GM06990 (cell line): Measurements from ENCODE around the gene LPAR3.

Experiments
- DNase-seq: peaks from one replicate; pipeline ENCODE4 v3.0.0-alpha.2; 2011; ENCODE audit not compliant: insufficient read length; ENCODE audit errors: extremely low read depth
- H3K27me3 ChIP-seq: replicated peaks from 2 replicates; pipeline ENCODE4 v1.6.0; 2011; ENCODE audit warnings: low read length; ENCODE audit not compliant: control insufficient read depth, insufficient read depth
- H3K36me3 ChIP-seq: 2 replicates; pipeline ENCODE4 v1.5.1; 2011; ENCODE audit warnings: low read length; ENCODE audit not compliant: control insufficient read depth, insufficient read depth
- H3K4me3 ChIP-seq: replicated peaks from 2 replicates; pipeline ENCODE4 v1.5.1; 2011; ENCODE audit warnings: low read depth, mild to moderate bottlenecking, control low read depth, low read length
- CTCF ChIP-seq: IDR thresholded peaks from 2 replicates; pipeline ENCODE4 v1.5.1; 2011; ENCODE audit warnings: low read length, control low read depth, mild to moderate bottlenecking, inconsistent platforms; ENCODE audit not compliant: insufficient read depth, poor library complexity, severe bottlenecking

LPAR3 gene

GRCh38 chr1:84776639-84777038, 116.4 kb downstream of the LPAR3 start:
- TF ChIP-seq CTCF, result no peak

GRCh38 chr1:84775535-84775920, 117.5 kb downstream of the LPAR3 start:
- Histone ChIP-seq H3K27me3 (no peaks in the 10 kb centered on the region), H3K36me3 (no peaks in the 10 kb centered on the region), H3K4me3 (no peak overlapping the region)
- no peak for TF ChIP-seq CTCF
- no peak for DNase-seq

More at GRCh38 chr1:84776639-84777038, 116.4 kb downstream of the LPAR3 start:
- Histone ChIP-seq H3K36me3 (no peaks in the 10 kb centered on the region), H3K4me3 (no peak overlapping the region), H3K27me3 (no peaks in the 10 kb centered on the region)
- DNase-seq, result no peak

- TF ChIP-seq CTCF, result no peak
- Histone ChIP-seq H3K27me3 (no peaks in the 10 kb centered on the region), H3K36me3 (no peaks in the 10 kb centered on the region), H3K4me3 (no peak overlapping the region)
- DNase-seq, result no peak
Measured at GRCh38 chr1:84774669-84775534, 118.1 kb downstream of the LPAR3 start.

GRCh38 chr1:84773933-84774497, 119.0 kb downstream of the LPAR3 start:
- Histone ChIP-seq H3K27me3 (no peaks in the 10 kb centered on the region; the same call in 1 of the 2 replicates), H3K36me3 (no peaks in the 10 kb centered on the region), H3K4me3 (no peak overlapping the region)
- TF ChIP-seq CTCF, result no peak
- no peak for DNase-seq

- TF ChIP-seq CTCF, result no peak
- DNase-seq, result no peak
- Histone ChIP-seq H3K36me3 (no peaks in the 10 kb centered on the region), H3K27me3 (no peaks in the 10 kb centered on the region; the same call in 1 of the 2 replicates), H3K4me3 (no peak overlapping the region)
Measured at GRCh38 chr1:84773195-84773594, 119.8 kb downstream of the LPAR3 start.
